Measurements from ENCODE around the gene ACACB.

GRCh38 chr12:109289551-109289950 lies 173.2 kb downstream of the ACACB start:
- TF ChIP-seq POLR2A (IDR thresholded peaks at IDR 0.05) (no peak), CTCF (IDR thresholded peaks at IDR 0.05) (no peak)

Measured in esophagus squamous epithelium (tissue), 4 donors.